NCI-H187 treated with DMSO at 0.1 percent for 48 hours (cell line): Measurements from ENCODE around the gene CRACR2B.

Experiments
- DNase-seq: peaks from one replicate; lab custom pipeline; 2025; lab: John Stamatoyannopoulos, UW

Gene CRACR2B

DNA sequence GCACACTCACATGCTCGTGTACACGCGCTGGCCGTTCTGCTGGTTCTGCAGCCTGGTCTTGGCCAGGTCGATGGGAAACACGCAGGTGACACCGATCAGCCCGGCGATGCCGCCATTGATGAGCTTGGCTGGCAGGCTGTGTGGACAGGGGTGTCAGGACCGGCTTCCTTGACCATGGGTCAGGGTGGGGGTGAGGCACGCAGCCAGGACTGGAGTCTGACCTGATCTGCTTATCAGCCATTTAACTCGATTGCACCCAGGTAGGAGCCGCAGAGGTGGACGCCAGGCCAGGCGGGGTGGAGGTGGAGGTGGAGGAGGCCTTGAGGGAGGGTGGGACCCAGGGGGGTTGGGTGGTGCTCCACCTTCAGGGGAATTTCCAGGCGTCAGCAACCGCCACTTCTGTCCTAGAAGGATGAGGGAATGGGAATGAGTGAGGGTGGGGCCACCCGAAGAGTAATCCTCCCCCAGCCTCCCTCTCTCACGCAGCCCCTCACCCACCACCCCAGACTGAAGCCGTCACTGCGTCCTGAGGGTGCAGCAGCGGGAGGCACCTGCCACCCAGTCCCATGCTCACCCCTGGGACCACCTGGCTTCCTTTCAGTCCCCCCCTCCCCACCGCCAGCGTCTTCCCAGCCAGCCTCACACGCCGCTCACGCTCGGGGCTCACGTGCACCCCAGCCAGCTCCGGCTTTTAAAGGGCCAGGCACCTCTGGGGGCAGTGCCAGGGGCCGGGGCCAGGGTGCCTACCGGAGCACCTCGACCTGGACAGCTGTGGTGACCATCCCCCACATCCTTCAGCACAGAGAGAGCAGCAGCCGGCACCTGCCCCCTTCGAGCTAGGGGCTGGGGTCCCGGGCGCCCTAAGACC lies 32.7 kb upstream of the CRACR2B start:
- no peak for DNase-seq

DNA sequence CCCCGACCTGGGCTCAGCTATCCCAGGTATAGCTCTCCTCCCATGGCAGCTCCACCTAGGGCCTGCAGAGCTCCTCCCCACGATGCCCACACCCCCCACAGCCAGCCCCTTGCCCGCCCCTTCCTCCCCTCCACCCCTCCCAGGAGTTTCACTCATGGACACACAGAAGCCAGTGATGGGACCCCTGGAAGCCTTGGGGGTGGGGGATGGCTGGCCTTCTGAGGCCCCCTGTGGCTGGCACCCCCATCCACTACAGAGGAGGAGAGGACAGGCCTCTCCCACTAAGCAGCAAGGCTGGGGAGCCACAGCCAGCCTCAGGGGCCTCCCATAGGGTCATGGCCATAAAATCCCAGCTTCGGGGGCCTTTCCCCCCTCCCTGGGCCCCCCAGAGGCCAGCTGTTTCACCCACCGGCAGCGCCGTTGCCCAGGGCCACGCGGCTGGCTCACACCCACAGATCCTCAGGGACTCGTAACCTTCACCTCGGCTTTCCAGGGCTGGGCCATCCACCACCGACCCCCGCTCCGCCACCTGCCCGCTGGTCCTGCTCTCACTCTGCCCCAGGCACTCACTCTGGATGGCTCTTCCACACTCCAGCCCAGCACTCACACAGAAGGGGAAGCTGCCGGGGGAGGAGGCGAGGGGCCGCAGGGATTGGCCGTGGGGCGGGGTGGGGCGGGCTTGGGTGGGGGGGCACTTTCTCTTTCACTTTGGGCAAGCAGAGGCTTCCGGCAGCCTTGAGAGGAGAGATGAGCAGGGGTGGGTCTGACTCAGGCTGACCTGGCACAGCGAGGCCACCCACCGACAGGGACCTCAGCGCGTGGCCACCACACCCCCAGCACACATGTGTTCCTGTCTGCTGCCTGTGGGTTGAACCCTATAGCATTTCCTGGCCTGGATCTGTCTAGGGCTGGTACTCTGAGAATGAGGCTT lies 31.8 kb upstream of the CRACR2B start:
- peak; percentile 83 for DNase-seq

DNA sequence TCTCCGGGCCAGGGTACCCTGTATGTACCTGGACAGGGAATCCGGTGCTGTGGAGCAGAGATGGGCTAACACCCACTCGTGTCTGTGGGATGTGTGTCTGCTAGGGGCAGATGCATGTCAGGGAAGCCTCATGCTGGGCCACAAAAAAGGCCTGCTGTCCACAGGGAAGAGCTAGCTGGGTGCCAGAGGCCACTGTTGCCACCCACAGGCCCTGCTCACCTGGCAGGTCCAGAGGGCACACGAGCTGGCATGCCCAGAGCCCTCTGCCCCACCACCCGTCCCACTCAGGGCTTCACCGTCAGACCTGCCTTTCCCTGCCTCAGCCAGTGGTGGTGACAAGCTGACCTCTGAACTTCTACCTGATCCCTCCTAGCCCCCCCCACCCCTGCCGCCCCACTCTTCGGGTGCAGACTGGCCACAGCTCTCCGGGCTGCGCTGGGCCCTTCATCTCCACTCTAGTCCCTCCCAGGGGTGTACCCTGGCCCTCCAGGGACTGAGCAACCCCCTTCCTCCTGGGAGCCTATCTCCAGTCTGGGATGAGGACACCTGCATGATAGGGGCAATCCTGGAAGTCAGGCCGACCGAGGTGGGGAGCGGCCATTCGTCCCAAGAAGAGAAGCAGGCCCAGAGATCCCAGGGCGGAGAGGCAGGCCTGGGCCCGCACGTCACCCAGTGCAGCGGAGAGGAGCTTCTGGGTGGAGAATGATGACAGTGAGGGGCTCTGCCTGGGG lies 31.0 kb upstream of the CRACR2B start:
- no peak for DNase-seq

DNA sequence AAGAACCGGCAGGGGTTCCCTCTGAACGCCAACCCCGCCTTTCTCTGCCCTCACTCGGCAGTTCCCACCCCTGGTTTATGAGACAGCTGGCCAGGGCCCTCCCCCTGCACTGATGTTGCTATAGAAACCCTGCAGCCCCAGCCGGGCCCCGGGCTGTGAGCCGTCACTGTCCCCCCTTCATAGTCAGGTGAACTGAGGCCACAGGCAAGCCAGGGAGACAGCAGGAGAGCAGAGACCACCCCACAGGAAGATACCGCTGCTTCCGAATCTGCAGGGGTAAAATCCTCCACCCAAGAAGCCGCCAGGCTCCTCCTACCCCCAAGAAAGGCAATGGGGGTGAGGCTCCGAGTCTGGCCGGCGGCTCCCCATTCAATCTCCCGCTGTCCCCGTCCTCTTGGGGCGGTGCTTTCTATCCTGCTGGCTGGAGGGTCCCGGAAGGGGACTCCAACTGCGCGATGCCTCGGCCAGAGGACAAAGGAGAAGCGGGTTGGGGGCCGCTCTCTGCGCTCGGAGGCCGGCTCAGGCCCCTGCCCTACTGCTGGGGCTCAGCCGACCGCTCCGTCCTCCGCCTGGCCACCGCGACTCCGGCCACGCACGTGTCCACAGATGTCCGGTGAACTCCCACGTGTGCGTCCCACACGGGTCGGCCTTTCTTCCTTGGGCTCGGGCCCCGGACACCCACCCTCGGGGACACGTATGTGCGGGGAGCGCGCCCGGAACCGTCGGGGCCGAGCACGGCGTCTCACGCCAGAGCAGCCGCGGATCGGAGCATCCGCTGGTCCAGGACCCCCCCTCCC lies 30.2 kb upstream of the CRACR2B start:
- DNase-seq, result peak; percentile 72

DNA sequence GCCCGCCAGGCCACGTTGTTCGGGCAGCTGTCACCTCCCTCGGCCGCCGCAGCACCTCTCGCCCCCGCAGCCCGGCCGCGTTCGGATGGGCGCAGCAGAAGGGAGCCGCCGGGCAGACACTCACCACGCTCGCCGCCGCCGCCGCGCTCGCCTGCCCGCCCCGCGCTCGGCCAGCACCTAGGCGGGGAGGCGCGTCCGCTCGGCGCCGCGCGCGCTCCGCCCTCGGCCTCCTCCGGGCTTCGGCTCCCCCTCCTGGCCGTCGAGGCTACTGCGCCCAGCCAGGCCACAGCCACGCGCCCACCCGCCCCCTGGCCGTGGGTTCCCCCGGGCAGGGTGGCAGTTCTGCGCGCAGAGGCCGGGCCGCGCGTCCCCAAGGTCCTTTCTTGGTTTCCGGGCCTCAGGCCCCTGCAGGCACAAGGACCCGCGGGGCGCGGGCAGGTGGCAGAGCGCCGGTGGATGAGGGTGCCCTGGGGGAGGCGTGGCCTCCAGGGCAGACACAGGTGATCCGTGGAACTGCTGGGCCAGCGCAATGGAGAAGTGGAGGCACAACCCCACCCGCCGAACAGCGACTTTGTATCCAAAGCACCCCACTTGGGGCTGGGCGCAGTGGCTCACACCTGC lies 29.5 kb upstream of the CRACR2B start, which contains the start of gene SLC25A22:
Gene SLC25A22, minus strand, starts transcription at position 189 of the 621 bp plus-strand sequence. CDS start 3,275 bp downstream, outside the sequence.
- DNase-seq, result no peak

DNA sequence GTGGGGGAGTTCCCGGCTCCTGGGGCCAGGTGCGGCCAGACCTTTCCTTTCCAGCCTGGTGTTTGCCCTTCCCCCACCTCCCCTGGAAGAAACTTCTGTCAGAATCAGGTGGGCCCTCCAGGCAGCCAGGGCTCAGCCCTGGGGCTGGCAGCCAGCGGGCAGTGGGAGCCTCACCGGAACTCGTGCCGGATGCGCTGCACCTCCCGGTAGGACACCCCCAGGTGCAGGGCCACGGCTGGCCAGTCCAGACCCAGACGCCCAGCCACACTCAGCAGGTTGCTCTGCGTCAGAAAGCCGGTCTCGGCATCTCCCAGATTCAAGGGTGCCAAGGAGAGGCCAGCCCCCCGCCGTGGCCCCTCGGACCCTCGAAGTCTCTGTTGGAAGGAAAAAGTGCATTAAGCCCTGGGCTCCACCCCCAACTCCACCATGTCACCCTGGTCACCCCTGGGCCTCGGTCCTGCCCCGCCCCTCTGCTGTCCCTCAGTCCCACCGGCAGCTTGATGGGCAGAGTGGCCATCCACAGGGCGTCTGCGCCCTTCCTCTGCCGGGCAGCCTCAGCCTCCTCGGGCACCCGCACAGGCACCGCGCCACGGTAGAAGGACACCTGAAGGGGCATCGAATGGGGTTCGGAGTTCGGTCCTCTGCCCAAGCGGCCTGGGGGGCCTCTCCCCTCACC lies 27.9 kb upstream of the CRACR2B start:
- no peak for DNase-seq

DNA sequence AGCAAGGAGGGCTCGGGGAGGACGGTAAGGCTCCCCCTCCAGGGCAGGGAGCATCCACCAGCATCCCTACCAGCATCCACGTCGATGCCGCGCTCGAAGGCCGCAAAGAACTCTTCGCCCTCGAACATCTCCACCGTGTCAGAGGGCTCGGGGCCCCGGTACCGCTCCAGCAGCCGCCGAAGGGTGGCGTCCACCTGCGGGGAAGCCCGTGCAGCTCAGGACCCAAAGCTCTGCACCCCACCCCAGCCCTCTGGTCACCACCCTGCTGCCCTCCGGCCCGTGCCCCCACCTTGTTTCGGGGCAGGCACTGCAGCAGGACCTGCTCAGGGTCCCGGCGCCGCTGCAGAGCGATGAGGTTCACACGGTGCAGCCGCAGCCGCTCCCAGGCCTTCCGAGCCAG lies 27.2 kb upstream of the CRACR2B start:
- no peak for DNase-seq

DNA sequence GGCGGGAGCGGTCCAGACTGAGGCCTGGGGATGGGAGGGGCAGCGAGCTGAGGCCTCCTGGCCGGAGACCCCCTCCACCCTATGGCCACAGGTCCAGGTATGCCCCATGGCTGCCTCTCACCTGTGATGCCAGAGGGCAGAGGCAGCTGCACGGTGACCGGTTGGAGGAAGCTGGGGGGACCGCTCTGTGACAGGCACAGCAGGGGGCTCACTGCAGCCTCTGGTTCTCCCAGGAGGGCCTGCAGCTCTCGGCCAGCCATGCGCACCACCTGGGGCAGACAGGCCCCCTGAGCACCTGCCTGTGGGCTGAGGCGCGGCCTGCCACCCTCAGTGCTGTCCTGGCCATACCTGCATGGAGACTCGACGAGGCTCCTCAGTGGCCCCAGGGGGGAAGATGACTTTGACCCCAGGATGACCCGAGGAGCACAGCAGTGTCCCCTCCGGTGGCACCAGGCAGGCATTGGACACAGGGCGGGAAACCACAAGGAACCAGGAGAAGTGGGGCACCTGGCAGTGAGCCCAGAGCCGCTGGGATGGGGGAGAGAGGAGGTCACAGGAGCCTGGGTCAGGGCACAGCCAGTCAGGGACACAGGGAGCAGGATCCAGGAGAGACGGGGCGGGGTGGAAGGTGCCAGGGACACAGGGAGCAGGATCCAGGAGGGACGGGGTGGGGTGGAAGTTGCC lies 26.5 kb upstream of the CRACR2B start:
- DNase-seq, result no peak

DNA sequence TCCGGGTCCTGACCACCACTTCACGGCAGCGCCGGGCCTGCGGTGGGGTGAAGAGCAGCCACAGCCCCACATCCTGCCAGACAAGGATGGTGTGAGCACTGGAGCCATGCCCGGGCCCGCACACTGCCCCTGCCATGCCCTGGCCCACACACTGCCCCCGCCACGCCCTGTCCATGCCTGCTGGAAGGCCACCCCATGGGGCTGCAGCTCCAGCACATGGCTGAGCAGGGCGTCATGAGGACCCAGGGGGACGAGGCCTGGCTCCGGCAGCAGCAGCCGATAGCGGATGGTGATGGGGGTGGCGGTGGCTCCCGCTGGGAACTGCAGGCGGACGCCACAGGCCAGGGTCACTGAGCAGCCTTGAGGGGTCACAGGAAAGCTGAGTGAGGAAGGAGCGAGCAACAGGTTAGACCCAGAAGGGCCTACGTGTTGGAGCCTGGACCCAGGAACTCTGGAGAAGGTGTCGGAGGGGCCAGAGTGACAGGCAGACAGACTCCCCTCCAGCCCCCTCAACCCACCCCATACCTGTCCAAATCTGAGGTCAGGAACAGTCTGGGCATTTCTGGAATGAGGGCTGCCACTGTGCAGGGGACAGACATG lies 25.6 kb upstream of the CRACR2B start:
- no peak for DNase-seq

DNA sequence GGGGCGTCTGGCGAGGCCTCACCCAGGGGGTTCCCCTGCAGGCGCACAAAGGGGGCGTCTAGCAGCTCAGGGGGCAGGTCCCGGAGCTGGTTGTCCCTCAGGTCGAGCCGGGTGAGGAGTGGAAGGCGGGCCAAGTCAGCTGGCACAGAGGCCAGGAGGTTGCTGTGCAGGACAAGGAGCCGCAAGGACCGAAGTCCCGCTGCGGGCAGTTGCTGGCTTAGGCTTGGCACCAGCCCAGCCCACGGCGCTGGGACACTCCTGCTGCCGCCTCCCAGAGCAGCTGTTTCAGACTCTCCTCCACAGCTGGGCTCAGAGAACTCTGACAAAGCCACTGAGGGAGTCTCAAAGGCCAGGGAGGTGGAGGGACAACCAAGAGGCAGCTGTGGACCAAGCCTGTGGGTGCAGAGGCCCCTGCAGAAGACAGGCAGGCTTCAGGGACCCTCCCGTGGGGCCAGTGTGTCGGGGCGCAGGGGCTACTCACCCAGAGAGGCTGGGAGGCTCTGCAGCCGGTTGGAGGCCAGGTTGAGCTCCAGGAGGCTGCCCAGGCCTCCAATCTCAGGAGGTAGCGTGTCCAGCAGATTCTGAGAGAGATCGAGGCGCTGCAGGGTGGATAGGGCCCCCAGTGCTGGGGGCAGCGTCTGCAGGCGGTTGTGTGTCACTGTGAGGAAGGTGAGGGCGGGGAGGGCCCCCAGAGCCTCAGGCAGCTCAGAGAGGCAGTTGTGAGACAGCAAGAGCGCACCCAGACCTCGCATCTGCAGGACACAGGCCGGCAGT lies 24.8 kb upstream of the CRACR2B start:
- DNase-seq, result no peak

DNA sequence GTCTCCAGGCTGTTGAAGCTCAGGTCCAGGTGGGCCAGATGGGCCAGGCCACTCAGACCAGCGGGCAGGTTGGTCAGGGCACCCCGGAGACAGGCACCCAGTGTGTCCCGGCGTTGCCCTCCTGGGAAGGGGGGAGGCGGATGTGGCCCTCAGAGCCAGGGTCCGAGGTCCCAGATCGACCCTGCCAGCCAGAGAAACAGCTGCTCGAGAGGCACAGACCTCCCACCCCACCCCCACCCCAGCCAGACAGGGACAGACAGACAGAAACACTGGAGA lies 24.3 kb upstream of the CRACR2B start:
- DNase-seq, result no peak

DNA sequence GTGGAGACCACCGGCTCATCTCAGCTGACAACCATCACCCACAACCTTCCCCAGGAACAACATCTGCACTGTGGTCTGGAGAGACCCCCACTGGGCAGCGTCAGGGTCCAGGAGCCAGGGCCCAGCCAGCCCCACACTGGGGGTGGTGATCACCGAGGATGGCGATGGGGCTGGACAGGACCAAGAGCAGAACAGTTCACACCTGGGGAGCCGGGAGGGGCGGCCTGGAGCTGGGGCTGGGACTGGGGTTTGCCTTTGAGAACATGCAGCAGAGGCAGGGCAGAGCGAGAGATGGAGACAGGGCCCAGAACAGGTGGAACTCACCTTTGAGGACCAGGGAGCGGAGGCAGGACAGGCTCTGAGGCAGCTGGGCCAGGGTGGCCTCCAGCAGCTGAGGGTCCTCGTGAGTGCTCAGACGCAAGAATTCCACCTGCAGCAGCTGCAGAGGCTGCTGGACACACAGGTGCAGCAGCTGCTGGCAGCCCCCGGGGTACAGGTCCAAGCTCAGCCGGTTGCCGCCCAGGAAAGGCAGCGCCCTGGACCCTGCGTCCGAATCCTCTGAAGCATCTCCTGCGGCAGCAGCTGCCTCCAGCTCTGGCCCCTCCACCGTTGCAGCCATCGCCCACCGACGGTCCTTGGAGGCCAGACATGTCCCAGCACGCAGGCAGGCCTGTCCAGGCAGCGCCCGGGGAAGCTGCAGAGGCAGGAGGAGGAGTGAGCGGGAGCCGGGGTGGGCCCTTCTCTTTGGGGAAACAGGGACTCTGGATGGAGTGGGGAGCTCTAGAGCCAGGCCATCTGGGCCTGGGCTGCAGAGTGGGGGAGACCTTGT lies 23.7 kb upstream of the CRACR2B start:
- DNase-seq, result no peak

DNA sequence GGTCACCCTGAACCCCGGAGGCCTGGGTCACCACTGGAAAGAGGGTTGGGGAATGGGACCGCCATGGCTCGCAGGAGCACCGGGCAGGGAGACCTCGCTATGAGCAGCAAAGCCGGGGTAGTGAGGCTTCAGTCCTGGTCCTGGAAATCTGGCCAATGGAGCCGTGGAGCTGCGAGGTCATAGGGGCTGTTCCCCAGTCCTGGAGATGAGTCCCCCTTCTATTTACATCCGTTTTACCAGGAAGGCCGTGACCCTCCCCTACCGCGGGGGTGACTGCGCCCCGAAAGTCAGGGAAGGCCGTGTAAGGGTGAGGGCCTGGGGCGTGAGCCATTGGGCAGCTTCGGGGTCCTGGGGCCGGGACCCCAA lies 23.1 kb upstream of the CRACR2B start:
- DNase-seq, result no peak

DNA sequence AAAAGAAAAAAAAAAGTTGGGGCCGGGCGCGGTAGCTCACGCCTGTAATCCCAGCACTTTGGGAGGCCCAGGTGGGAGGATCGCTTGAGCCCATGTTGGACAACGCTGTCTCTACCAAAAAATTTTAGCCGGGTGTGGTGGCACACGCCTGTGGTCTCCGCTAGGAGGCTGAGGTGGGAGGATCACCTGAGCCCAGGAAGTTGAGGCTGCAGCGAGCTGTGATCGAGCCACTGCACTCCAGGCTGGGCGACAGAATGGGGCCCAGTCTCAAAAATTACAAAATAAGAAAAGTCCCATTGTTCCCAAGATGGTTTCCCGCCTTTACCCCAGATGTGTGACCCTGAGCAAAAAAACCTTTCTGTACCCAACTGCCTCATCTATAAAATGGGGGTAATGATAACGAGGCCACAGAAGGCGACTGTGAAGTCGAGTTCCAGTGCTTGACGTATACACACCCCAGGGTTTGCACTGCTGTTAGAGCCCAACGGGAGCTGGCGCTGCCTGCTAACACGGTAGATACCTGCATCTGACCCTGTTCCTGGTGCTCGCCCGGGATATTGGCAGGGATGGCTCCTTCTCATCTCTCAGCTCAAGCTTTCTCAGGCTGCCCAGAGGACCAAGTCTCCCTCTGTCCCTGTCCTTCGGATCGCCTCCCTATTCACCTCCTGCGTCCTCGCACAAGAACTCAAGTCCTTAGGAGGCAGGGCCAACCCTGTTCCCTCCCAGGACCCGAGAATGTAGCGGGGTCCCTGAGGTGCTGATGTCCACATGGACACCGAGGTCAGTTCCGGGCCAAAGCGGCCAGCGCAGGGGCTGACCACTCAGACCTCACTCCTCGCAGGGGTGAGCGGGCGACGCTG lies 19.1 kb upstream of the CRACR2B start:
- DNase-seq, result no peak

DNA sequence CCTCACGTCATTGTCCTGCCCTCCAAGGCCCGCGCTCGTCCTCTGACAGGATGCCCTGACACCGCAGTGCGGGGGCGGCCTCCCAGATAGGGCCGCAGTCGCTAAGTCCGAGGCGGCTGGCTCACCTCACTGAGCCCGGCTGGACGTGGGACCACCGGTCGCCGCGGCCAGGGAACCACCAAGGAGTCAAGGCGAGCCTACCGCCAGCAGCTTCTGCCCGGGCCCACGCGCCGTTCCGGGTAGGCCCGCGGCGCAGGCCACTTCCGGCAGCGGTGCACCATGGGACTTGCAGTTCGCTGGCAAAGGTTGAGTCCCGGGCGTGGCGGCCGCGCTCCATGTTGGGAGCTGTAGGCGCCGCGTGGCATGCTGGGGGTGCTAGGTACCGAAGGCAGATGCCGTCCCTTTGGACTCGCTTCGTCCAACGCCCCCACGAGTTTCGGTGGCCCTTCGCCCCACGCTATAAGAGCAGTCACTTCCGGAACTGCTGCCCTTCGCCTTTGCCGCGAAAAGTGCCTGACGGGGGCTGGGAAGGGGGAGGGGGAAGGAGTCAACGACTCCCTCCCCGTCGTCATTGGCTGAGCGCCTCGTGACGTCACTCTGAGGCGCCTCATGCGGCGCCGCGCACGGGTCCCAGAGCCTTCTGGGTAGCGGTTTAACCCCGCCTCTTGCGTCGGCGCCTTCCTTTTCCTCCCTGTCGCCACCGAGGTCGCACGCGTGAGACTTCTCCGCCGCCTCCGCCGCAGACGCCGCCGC lies 18.3 kb upstream of the CRACR2B start, which contains the start of gene RPLP2:
Gene RPLP2, plus strand, starts transcription at position 681 of the 753 bp plus-strand sequence. CDS start 268 bp downstream, outside the sequence.
- DNase-seq, result peak; percentile 89

DNA sequence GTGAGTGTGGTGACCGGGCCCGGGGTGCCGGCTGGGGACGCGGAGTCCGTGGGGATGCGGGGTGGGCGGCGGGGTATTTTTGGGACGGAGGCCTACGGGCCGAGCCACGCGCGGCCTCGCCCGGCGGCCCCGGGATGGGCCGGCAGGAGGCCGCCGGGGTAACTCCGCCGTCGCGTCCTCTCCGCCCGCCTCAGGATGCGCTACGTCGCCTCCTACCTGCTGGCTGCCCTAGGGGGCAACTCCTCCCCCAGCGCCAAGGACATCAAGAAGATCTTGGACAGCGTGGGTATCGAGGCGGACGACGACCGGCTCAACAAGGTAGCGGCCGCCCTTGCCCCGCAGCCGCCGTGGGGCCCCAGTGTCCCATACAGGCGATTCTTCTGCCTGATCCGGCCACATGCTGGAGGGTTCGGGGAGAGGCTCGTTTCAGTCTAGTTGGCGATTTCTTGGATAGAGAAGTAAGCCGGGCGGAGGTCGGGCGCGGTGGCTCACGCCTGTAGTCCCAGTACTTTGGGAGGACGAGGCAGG lies 17.6 kb upstream of the CRACR2B start:
- no peak for DNase-seq
